Fibroblast of the aortic adventitia (primary cell): ENCODE measurements around the gene TMCO4. TPM values are rescaled to one million over a fixed set of nuclear protein-coding genes. Genes with fewer than 3 reads are reported as not detected.

Source experiments
- DNase-seq: peaks from one replicate; pipeline ENCODE4 v3.0.0-alpha.2; 2010; ENCODE audit warnings: low read depth
- H3K4me3 ChIP-seq: 2 replicates; pipeline ENCODE4 v1.5.1; 2011; ENCODE audit warnings: low read depth, mild to moderate bottlenecking, control low read depth, low read length, moderate library complexity
- CTCF ChIP-seq: IDR thresholded peaks from 2 replicates; pipeline ENCODE4 v1.5.1; 2011; ENCODE audit warnings: mild to moderate bottlenecking, low read length, control low read depth, inconsistent platforms; ENCODE audit not compliant: insufficient read depth
- total RNA-seq: library from RNA; depleted of rRNA; stranded (reverse); fragments of >200 nt; gene quantifications from 2 replicates; pipeline ENCODE4 v1.2.3, GENCODE V29; 2012; ENCODE audit warnings: low replicate concordance

TMCO4 gene
- total RNA-seq, 1 donor = 30.9 TPM

GRCh38 chr1:19695772-19696171 is 103.9 kb downstream of the TMCO4 start:
- DNase-seq = no peak
- TF ChIP-seq CTCF = no peak
- H3K4me3 ChIP-seq = no peak overlapping the region

GRCh38 chr1:19694298-19694697 is 105.4 kb downstream of the TMCO4 start:
- H3K4me3 ChIP-seq = no peak overlapping the region
- DNase-seq = no peak
- TF ChIP-seq CTCF = no peak

DNA sequence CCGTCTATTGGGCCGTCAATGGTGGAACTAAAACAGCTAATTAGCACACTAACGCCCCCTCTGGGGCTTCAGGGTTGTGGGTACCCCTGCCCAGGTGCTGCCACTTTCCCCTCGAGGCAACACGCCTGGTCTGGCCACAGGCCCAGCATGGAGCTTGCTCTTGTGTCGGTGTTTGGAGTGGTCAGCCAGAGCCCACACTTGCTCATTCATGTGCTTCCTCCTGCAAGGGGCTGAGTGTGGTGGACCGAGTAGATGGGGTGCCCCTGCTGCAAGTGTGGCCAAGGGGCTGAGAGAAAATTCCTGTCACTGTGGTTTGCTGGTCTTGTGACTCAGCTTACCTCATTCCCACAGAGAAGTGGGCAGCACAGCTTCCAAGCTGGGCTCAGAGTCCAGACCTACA is 109.4 kb downstream of the TMCO4 start:
- DNase-seq = no peak
- no peak for TF ChIP-seq CTCF
- no peak overlapping the region for H3K4me3 ChIP-seq

- H3K4me3 ChIP-seq = no peak overlapping the region
- DNase-seq = no peak
- no peak for TF ChIP-seq CTCF
Measured at GRCh38 chr1:19689856-19690255, 109.9 kb downstream of the TMCO4 start.

DNA sequence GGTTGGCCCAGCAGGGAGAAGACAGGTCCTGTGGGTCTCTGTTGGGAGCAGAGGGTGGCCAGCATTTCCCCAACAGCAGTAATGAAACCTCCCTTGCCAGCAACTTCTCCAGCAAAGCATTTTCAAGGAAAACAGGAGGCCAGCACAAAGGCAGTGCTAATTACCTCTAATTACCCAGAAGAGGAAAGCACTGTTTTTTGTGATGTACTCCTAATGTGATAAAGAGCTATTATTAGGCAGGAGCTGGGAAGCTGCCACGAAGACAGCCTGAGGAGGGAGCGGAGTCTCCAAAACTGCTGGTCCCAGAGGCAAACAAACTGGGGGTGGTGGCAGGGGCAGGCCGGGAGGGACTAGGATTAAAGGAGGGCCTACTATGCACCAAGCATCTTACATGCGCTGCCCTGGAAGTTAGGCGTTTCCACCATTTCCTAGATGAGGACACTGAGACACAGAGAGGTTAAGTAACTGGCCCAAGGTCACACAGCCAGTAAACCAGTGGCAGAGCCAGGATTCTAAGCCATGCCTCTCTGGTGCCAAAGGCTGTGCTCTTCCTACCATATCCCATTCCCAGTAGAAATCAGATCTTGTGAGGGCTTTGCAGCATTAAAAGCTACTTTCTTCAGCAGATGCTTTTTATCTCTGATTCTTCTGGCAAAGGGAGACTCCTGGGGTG is 110.5 kb downstream of the TMCO4 start:
- no peak for TF ChIP-seq CTCF
- no peak for DNase-seq
- no peak overlapping the region for H3K4me3 ChIP-seq

- H3K4me3 ChIP-seq = no peak overlapping the region
- no peak for DNase-seq
- TF ChIP-seq CTCF = no peak
Measured at GRCh38 chr1:19688041-19688842, 111.5 kb downstream of the TMCO4 start.

DNA sequence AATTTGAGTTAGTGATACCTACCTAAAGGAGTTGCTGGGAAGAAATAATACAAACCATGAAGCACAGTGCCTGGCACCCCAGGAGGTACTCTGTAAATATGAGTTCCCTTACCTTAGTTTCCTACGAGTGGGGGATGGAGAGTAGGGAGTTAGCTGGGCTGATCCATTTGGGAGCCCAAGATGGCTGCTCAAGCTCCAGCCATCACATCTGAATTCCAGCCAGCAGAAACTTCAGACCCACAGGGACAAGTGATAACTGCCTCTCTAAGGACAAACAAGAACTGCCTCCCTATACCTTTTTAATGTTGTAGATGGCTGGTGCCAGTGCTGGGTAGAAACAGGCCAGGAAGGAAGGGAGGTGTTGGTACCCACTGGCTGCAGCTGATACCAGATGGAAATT is 112.3 kb downstream of the TMCO4 start:
- no peak overlapping the region for H3K4me3 ChIP-seq
- no peak for DNase-seq
- no peak for TF ChIP-seq CTCF
